Esophagus mucosa (tissue), 1 donor: ENCODE data around the gene ABCB8. TPM values are rescaled to one million over a fixed set of nuclear protein-coding genes. Genes with fewer than 3 reads are reported as not detected.
"Not testable (repeated sequence)": the region's sequence is repeated elsewhere in the genome, so short reads cannot be mapped to it uniquely, and the experiment has no call there.

Experiments
- ATAC-seq: fragments of 200-7000 bp; cut with Tn5 transposase; one replicate; pipeline ENCODE4 v1.9.1; 2020
- total RNA-seq: library from RNA; stranded (reverse); gene quantifications from one replicate; pipeline ENCODE4 v1.2.4, GENCODE V29; 2023
- donor health status: DM: yes; HTN: yes; CAD: no.

The ABCB8 gene
- total RNA-seq, 1 donor from 2014 or later = 25.1 TPM

- ATAC-seq = no peak
Observed at GRCh38 chr7:151035902-151036301, 7.7 kb downstream of the ABCB8 start.

- ATAC-seq = peak; percentile 78
Observed at GRCh38 chr7:151038951-151039849, 10.9 kb downstream of the ABCB8 start.

GRCh38 chr7:151039850-151040548 is 11.7 kb downstream of the ABCB8 start:
- no peak for ATAC-seq

- no peak for ATAC-seq
Observed at GRCh38 chr7:151040616-151041375, 12.5 kb downstream of the ABCB8 start.

GRCh38 chr7:151043449-151043848 is 15.2 kb downstream of the ABCB8 start:
- not testable (repeated sequence) for ATAC-seq

GRCh38 chr7:151043959-151044358 is 15.7 kb downstream of the ABCB8 start:
- ATAC-seq = no peak

GRCh38 chr7:151045262-151045661 is 17.0 kb downstream of the ABCB8 start:
- no peak for ATAC-seq

GRCh38 chr7:151045967-151046366 is 17.7 kb downstream of the ABCB8 start:
- ATAC-seq = no peak

GRCh38 chr7:151046603-151047573 is 18.6 kb downstream of the ABCB8 start:
- ATAC-seq = no peak

GRCh38 chr7:151047976-151048815 is 19.9 kb downstream of the ABCB8 start, which contains the start of gene ASIC3:
Gene ASIC3, plus strand, starts transcription at chr7:151048531. Its CDS starts 355 bp downstream, at chr7:151048886.
- no peak for ATAC-seq

GRCh38 chr7:151048911-151049463 is 20.7 kb downstream of the ABCB8 start:
- no peak for ATAC-seq

GRCh38 chr7:151051108-151051507 is 22.9 kb downstream of the ABCB8 start:
- ATAC-seq = peak; percentile 66

- no peak for ATAC-seq
Observed at GRCh38 chr7:151053096-151053495, 24.8 kb downstream of the ABCB8 start.

- no peak for ATAC-seq
Observed at GRCh38 chr7:151053751-151054150, 25.5 kb downstream of the ABCB8 start.

GRCh38 chr7:151056283-151056665 is 28.0 kb downstream of the ABCB8 start:
- no peak for ATAC-seq

- no peak for ATAC-seq
Observed at GRCh38 chr7:151056666-151057505, 28.6 kb downstream of the ABCB8 start.

- no peak for ATAC-seq
Observed at GRCh38 chr7:151057506-151057988, 29.3 kb downstream of the ABCB8 start, which contains the start of gene CDK5. Gene CDK5, minus strand, starts transcription at chr7:151057897. Its CDS starts 49 bp downstream, at chr7:151057848.

GRCh38 chr7:151057989-151058780 is 29.9 kb downstream of the ABCB8 start:
- ATAC-seq = peak; percentile 92
